Measurements from ENCODE around the gene FLVCR1.

The FLVCR1 gene

DNA sequence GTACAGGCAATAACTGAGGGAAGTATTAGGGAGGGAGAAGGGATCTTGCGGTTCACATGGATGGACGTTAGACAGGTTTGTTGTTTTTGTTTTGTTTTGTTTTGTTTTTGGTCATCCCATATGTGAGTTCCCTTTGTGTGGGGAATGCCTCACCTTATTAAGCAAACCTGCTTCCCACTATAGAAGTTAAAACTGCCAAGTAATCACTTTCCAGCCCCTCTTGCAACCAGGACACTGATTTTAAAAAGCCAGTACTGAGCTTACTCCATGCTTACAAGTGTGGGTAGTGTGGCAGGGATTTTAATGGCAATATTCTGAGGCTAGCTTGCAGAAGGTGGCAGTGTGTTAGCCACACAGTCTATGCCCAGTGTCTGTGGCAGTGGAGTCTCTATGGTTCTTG lies 37.1 kb upstream of the FLVCR1 start:
- H3K79me2 ChIP-seq (ENCODE audit: control insufficient read depth, insufficient read depth, low read length, poor library complexity), result no peaks in the 10 kb centered on the region

DNA sequence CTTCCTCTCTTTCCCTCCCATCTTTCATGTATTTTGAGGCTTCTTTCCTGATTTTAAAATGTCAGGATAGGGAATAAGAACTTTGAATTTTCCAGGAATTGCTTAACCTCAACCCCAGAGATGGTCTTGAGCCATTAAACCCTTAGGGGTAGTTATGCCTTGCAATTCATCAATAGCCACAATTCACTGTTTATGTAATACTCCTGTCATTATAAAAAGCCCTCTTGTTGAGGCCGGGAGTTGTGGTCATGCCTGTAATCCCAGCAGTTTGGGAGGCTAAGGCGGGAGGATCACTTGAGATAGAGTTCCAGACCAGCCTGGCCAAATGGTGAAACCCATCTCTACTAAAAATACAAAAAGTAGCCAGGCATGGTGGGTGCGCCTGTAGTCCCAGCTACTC lies 35.1 kb upstream of the FLVCR1 start:
- Histone ChIP-seq H3K4me1 (ENCODE audit: control insufficient read depth in 1 of 2, insufficient read depth in 2 of 2, low read length in 2 of 2) (no peaks in the 10 kb centered on the region), H4K12ac (ENCODE audit: low read depth, low read length) (no peak overlapping the region), H3K4me2 (ENCODE audit: low read length) (no peak overlapping the region), H3K9ac (ENCODE audit: low read length) (no peak overlapping the region), H2BK120ac (ENCODE audit: insufficient read depth, low read length, poor library complexity) (no peak overlapping the region), H3K23ac (ENCODE audit: low read length) (no peak overlapping the region), H2BK5ac (ENCODE audit: low read depth, low read length, poor library complexity) (no peak overlapping the region), H3K27ac (ENCODE audit: low read depth, low read length) (no peak overlapping the region), H3K18ac (ENCODE audit: low read length) (no peak overlapping the region), H3K4ac (ENCODE audit: low read depth, low read length) (no peak overlapping the region), H4K91ac (ENCODE audit: low read depth, low read length) (no peak overlapping the region), H3K4me3 (ENCODE audit: low read depth, low read length) (no peak overlapping the region), H2AFZ (ENCODE audit: insufficient read depth, low read length, poor library complexity) (no peak overlapping the region), H2BK12ac (ENCODE audit: low read length) (no peak overlapping the region), H3K9me3 (ENCODE audit: insufficient read depth, low read depth, low read length) (peaks cover 15% of the 10 kb centered on the region), H3K14ac (ENCODE audit: low read length) (no peak overlapping the region), H3K36me3 (ENCODE audit: control insufficient read depth in 1 of 2, insufficient read depth in 2 of 2, low read length in 2 of 2) (peaks cover 0 to 3% of the 10 kb centered on the region in 2 experiments), H3K79me1 (ENCODE audit: low read length) (peaks cover 2% of the 10 kb centered on the region), H3K27me3 (ENCODE audit: insufficient read depth, low read length) (no peaks in the 10 kb centered on the region), H2AK5ac (ENCODE audit: low read length) (no peak overlapping the region), H4K8ac (ENCODE audit: low read depth, low read length) (no peak overlapping the region), H3K79me2 (ENCODE audit: control insufficient read depth, insufficient read depth, low read length, poor library complexity) (peaks cover 2% of the 10 kb centered on the region)
- no peak for DNase-seq
- WGBS (ENCODE audit: extremely low coverage, insufficient coverage, insufficient read length), result no CpG with 5 or more reads among the region's 3 CpGs

More for the DNA sequence above, 37.1 kb upstream of the FLVCR1 start:
- no peaks in the 10 kb centered on the region for H3K27me3 ChIP-seq (ENCODE audit: insufficient read depth, low read length)
- H4K91ac ChIP-seq (ENCODE audit: low read depth, low read length), result no peak overlapping the region
- no peak overlapping the region for H3K4me3 ChIP-seq (ENCODE audit: low read depth, low read length)
- no peak overlapping the region for H3K23ac ChIP-seq (ENCODE audit: low read length)
- no peak overlapping the region for H3K14ac ChIP-seq (ENCODE audit: low read length)
- no peak overlapping the region for H2BK120ac ChIP-seq (ENCODE audit: insufficient read depth, low read length, poor library complexity)
- H3K18ac ChIP-seq (ENCODE audit: low read length), result no peak overlapping the region
- no peak overlapping the region for H2AK5ac ChIP-seq (ENCODE audit: low read length)
- DNase-seq, result no peak
- no peak overlapping the region for H3K4ac ChIP-seq (ENCODE audit: low read depth, low read length)
- H3K4me1 ChIP-seq (ENCODE audit: control insufficient read depth in 1 of 2, insufficient read depth in 2 of 2, low read length in 2 of 2), result no peaks in the 10 kb centered on the region
- peaks cover 0 to 3% of the 10 kb centered on the region in 2 experiments for H3K36me3 ChIP-seq (ENCODE audit: control insufficient read depth in 1 of 2, insufficient read depth in 2 of 2, low read length in 2 of 2)
- no peak overlapping the region for H3K27ac ChIP-seq (ENCODE audit: low read depth, low read length)
- H4K8ac ChIP-seq (ENCODE audit: low read depth, low read length), result no peak overlapping the region
- no peak overlapping the region for H3K9ac ChIP-seq (ENCODE audit: low read length)
- no CpG with 5 or more reads among the region's 2 CpGs for whole genome bisulfite sequencing (ENCODE audit: extremely low coverage, insufficient coverage, insufficient read length)
- H3K79me1 ChIP-seq (ENCODE audit: low read length), result no peaks in the 10 kb centered on the region
- H4K12ac ChIP-seq (ENCODE audit: low read depth, low read length), result no peak overlapping the region
- H2BK5ac ChIP-seq (ENCODE audit: low read depth, low read length, poor library complexity), result no peak overlapping the region
- H2AFZ ChIP-seq (ENCODE audit: insufficient read depth, low read length, poor library complexity), result no peak overlapping the region
- H2BK12ac ChIP-seq (ENCODE audit: low read length), result no peak overlapping the region
- H3K9me3 ChIP-seq (ENCODE audit: insufficient read depth, low read depth, low read length), result peaks cover 9% of the 10 kb centered on the region
- no peak overlapping the region for H3K4me2 ChIP-seq (ENCODE audit: low read length)

DNA sequence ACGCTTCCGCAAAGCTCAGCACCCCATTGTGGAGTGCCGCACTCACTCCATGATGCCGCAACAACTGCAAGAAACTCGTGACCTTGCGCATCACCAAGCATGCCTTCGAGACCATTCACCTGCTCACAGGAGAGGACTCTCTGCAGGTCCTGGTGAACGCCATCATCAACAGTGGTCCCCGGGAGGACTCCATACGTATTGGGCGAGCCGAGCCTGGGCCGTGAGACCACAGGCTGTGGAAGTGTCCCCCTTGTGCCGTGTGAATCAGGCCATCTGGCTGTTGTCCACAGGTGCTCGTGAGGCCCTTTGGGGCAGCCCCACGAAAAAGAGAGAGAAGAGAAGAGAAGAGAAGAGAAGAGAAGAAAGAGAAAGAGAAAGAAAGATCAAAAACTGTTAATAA lies 33.9 kb upstream of the FLVCR1 start:
- no peak for DNase-seq
- Histone ChIP-seq H3K79me1 (ENCODE audit: low read length) (peaks cover 2% of the 10 kb centered on the region), H3K4ac (ENCODE audit: low read depth, low read length) (no peak overlapping the region), H2BK120ac (ENCODE audit: insufficient read depth, low read length, poor library complexity) (no peak overlapping the region), H2AFZ (ENCODE audit: insufficient read depth, low read length, poor library complexity) (no peak overlapping the region), H3K4me3 (ENCODE audit: low read depth, low read length) (no peak overlapping the region), H3K27ac (ENCODE audit: low read depth, low read length) (no peak overlapping the region), H3K14ac (ENCODE audit: low read length) (no peak overlapping the region), H3K27me3 (ENCODE audit: insufficient read depth, low read length) (no peaks in the 10 kb centered on the region), H4K12ac (ENCODE audit: low read depth, low read length) (no peak overlapping the region), H3K36me3 (ENCODE audit: control insufficient read depth in 1 of 2, insufficient read depth in 2 of 2, low read length in 2 of 2) (peaks cover 0 to 3% of the 10 kb centered on the region in 2 experiments), H3K79me2 (ENCODE audit: control insufficient read depth, insufficient read depth, low read length, poor library complexity) (peaks cover 2% of the 10 kb centered on the region), H3K9me3 (ENCODE audit: insufficient read depth, low read depth, low read length) (peaks cover 15% of the 10 kb centered on the region), H3K9ac (ENCODE audit: low read length) (no peak overlapping the region), H4K8ac (ENCODE audit: low read depth, low read length) (no peak overlapping the region), H3K18ac (ENCODE audit: low read length) (no peak overlapping the region), H2BK5ac (ENCODE audit: low read depth, low read length, poor library complexity) (no peak overlapping the region), H2BK12ac (ENCODE audit: low read length) (no peak overlapping the region), H4K91ac (ENCODE audit: low read depth, low read length) (no peak overlapping the region), H3K4me1 (ENCODE audit: control insufficient read depth in 1 of 2, insufficient read depth in 2 of 2, low read length in 2 of 2) (no peaks in the 10 kb centered on the region), H3K23ac (ENCODE audit: low read length) (no peak overlapping the region), H3K4me2 (ENCODE audit: low read length) (no peak overlapping the region), H2AK5ac (ENCODE audit: low read length) (no peak overlapping the region)
- no CpG with 5 or more reads among the region's 16 CpGs for WGBS (ENCODE audit: extremely low coverage, insufficient coverage, insufficient read length)

DNA sequence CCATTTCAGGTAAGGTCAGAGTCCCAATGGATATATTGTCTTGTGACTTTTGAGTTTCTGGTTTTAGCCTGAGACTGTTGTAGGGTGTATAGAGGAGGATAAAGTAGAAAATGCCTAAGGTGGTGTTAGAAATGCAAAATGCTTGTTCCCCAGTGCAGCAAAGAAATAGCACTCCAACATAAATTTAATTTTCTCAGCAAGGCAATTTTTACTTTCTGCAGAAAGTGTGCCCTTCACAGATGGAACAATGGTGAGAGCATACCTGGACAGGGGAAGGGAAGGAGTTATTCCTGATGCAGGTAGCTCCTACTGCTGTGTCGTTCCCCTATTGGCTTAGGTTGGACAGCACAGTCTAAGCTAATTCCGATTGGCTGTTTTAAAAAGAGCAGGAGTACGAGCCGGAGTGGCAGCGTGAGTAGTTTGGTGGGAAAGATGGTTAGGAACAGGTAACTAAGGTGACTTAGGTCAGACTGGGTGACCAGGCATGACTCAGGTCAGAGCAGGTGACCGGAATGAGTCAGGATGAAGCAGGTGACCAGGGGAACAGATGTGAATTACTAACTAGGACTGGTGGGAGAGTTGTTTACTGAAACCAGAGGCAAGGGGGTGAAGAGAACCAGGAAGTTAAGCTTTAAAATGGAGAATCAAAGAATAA lies 32.1 kb upstream of the FLVCR1 start:
- Histone ChIP-seq H4K12ac (ENCODE audit: low read depth, low read length) (no peak overlapping the region), H4K91ac (ENCODE audit: low read depth, low read length) (no peak overlapping the region), H4K8ac (ENCODE audit: low read depth, low read length) (no peak overlapping the region), H3K4me2 (ENCODE audit: low read length) (no peak overlapping the region), H2BK12ac (ENCODE audit: low read length) (no peak overlapping the region), H3K4ac (ENCODE audit: low read depth, low read length) (no peak overlapping the region), H3K4me1 (ENCODE audit: control insufficient read depth in 1 of 2, insufficient read depth in 2 of 2, low read length in 2 of 2) (no peaks in the 10 kb centered on the region), H3K79me2 (ENCODE audit: control insufficient read depth, insufficient read depth, low read length, poor library complexity) (peaks cover 2% of the 10 kb centered on the region), H2BK5ac (ENCODE audit: low read depth, low read length, poor library complexity) (no peak overlapping the region), H3K79me1 (ENCODE audit: low read length) (peaks cover 2% of the 10 kb centered on the region), H3K9ac (ENCODE audit: low read length) (no peak overlapping the region), H3K4me3 (ENCODE audit: low read depth, low read length) (no peak overlapping the region), H3K14ac (ENCODE audit: low read length) (no peak overlapping the region), H3K27ac (ENCODE audit: low read depth, low read length) (no peak overlapping the region), H3K36me3 (ENCODE audit: control insufficient read depth in 1 of 2, insufficient read depth in 2 of 2, low read length in 2 of 2) (peaks cover 0 to 3% of the 10 kb centered on the region in 2 experiments), H3K27me3 (ENCODE audit: insufficient read depth, low read length) (no peaks in the 10 kb centered on the region), H3K18ac (ENCODE audit: low read length) (no peak overlapping the region), H2AK5ac (ENCODE audit: low read length) (no peak overlapping the region), H2AFZ (ENCODE audit: insufficient read depth, low read length, poor library complexity) (no peak overlapping the region), H3K9me3 (ENCODE audit: insufficient read depth, low read depth, low read length) (peaks cover 15% of the 10 kb centered on the region), H2BK120ac (ENCODE audit: insufficient read depth, low read length, poor library complexity) (no peak overlapping the region), H3K23ac (ENCODE audit: low read length) (no peak overlapping the region)
- no CpG with 5 or more reads among the region's 6 CpGs for WGBS (ENCODE audit: extremely low coverage, insufficient coverage, insufficient read length)
- DNase-seq, result peak; percentile 14 to 43

All from trophoblast cell (in vitro differentiated cells and primary cell).